ENCODE measurements around the gene RHNO1. TPM values are rescaled to one million over a fixed set of nuclear protein-coding genes. Genes with fewer than 3 reads are reported as not detected.

RHNO1 gene
- total and polyA plus RNA-seq, 2 of the 8 experiments (the other 6 are each of a cell fraction or from before 2014, with no cell fraction given) = 55.8 to 56.9 TPM

DNA sequence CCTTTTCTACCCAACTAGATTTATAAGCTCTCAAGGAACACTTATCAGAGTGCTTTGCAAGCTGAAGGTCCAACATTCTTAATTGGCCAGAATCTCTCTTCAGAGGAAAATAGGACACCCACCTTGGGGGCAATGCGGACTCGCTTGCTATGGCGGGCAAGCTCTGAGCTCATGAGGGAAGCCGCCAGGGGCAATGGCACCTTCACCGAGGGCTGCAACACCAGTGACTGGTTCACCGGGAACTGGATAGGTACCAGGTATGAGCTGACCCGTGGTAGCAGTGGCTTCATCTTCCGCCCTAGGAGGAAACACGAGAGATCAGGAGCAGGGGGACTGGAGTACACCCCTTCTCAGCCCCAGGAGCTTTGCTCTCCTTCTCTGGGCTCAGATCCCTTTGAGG lies 12.8 kb upstream of the RHNO1 start:
- Histone ChIP-seq H3K27ac (ENCODE audit: low read depth, low read length) (no peak overlapping the region), H3K4me1 (replicated peaks in 1 of 4; ENCODE audit: control insufficient read depth in 3 of 4, insufficient read depth in 4 of 4, low read length in 3 of 4) (no peaks in the 10 kb centered on the region), H2BK20ac (ENCODE audit: low read length) (no peak overlapping the region), H3K79me2 (ENCODE audit: control insufficient read depth in 1 of 2, insufficient read depth in 2 of 2, low read length in 2 of 2) (no peaks in the 10 kb centered on the region), H4K20me1 (replicated peaks in 1 of 2; ENCODE audit: control insufficient read depth in 1 of 2, insufficient read depth in 2 of 2, low read length in 2 of 2) (peaks cover 0 to 7% of the 10 kb centered on the region in 2 experiments), H3K4me3 (ENCODE audit: extremely low read depth in 1 of 4, insufficient read depth in 2 of 4, low read depth in 3 of 4, low read length in 4 of 4) (no peak overlapping the region), H2BK15ac (ENCODE audit: low read length) (no peak overlapping the region), H2AFZ (ENCODE audit: low read length) (no peak overlapping the region), H2BK5ac (ENCODE audit: low read depth, low read length) (no peak overlapping the region), H4K91ac (replicated peaks; ENCODE audit: insufficient read length, low read length) (no peak overlapping the region), H4K5ac (ENCODE audit: insufficient read length, low read depth, low read length) (no peak overlapping the region), H4K8ac (ENCODE audit: extremely low read depth, insufficient read depth, low read length) (no peak overlapping the region), H3K9ac (replicated peaks in 1 of 4; ENCODE audit: extremely low read depth in 1 of 4, low read depth in 3 of 4, low read length in 3 of 4) (no peak overlapping the region), H2BK12ac (ENCODE audit: low read depth, low read length) (no peak overlapping the region), H3K4me2 (ENCODE audit: insufficient read depth in 1 of 2, low read depth in 2 of 2, low read length in 2 of 2) (no peak overlapping the region), H3K14ac (ENCODE audit: insufficient read length) (no peak overlapping the region), H2AK5ac (ENCODE audit: low read depth, low read length) (no peak overlapping the region), H3K36me3 (ENCODE audit: control insufficient read depth in 2 of 4, insufficient read depth in 4 of 4, low read length in 3 of 4) (peaks cover 36 to 82% (median 66%) of the 10 kb centered on the region in 4 experiments), H2BK120ac (replicated peaks; ENCODE audit: low read depth, low read length) (no peak overlapping the region), H3K27me3 (replicated peaks in 1 of 4; ENCODE audit: control insufficient read depth in 3 of 4, extremely low read depth in 1 of 4, insufficient read depth in 3 of 4, low read length in 3 of 4) (no peaks in the 10 kb centered on the region), H3K18ac (ENCODE audit: extremely low read depth, low read length) (no peak overlapping the region), H3K4ac (replicated peaks; ENCODE audit: insufficient read length, low read depth, low read length) (no peak overlapping the region), H3K23ac (ENCODE audit: insufficient read length) (no peak overlapping the region), H3K9me3 (ENCODE audit: insufficient read depth in 2 of 2, low read depth in 1 of 2, low read length in 1 of 2) (no peaks in the 10 kb centered on the region), H3K56ac (replicated peaks; ENCODE audit: insufficient read length, low read depth, low read length) (no peak overlapping the region), H3K79me1 (ENCODE audit: low read depth, low read length) (no peaks in the 10 kb centered on the region), H3K23me2 (ENCODE audit: low read depth, low read length) (no peaks in the 10 kb centered on the region)
- CTCF ChIA-PET (ENCODE audit: partially characterized antibody) = interaction anchor here (0.6 to 4.0 kb wide), 9 partner anchors 8 to 178 kb away, joined by 3 to 20 read pairs (median 4); partner anchors contain the start of genes FOXM1 and RHNO1
- POLR2A ChIA-PET (ENCODE audit: partially characterized antibody) = interaction anchor here (0.7 to 2.3 kb wide), 10 partner anchors 10 to 237 kb away, joined by 3 to 7 read pairs (median 3); partner anchors contain the start of genes FOXM1 and RHNO1
- DNase-seq (ENCODE audit: low read depth in 1 of 2, low spot score in 2 of 2) (no peak), FAIRE-seq (no peak)
- WGBS, 2 experiments (ENCODE audit: extremely low coverage in 1 of 2, insufficient coverage in 1 of 2, insufficient read length in 1 of 2, insufficient replicate concordance in 2 of 2, low coverage in 1 of 2, low lambda C conversion rate in 2 of 2, missing lambda C conversion rate in 1 of 2) = 96% methylated on average over 9 of the region's 9 CpGs; no CpG with 5 or more reads in 1 of the 2 experiments
- no peak for TF ChIP-seq SIN3A (conservative IDR thresholded peaks at IDR 0.05 in 1 of 2, IDR thresholded peaks at IDR 0.05 in 1 of 2; ENCODE audit: low read depth in 1 of 2, low read length in 2 of 2)
- TF ChIP-seq POLR2AphosphoS5 (IDR thresholded peaks at IDR 0.05; ENCODE audit: low read depth, low read length) = no peak
- TF ChIP-seq FOSL1 (IDR thresholded peaks at IDR 0.05; ENCODE audit: insufficient read depth, low read depth, low read length) = no peak
- TF ChIP-seq ASH2L (IDR thresholded peaks at IDR 0.05; ENCODE audit: low read length) = no peak
- TF ChIP-seq HDAC6 (IDR thresholded peaks at IDR 0.05; ENCODE audit: low read depth, low read length) = no peak
- no peak for TF ChIP-seq BRCA1 (IDR thresholded peaks at IDR 0.05; ENCODE audit: low read depth, low read length)
- no peak for TF ChIP-seq NRF1 (IDR thresholded peaks at IDR 0.05; ENCODE audit: low read depth, low read length)
- no peak for TF ChIP-seq RBBP5 (IDR thresholded peaks at IDR 0.05; ENCODE audit: borderline replicate concordance, low read depth, low read length)
- TF ChIP-seq POU5F1 (IDR thresholded peaks at IDR 0.05; ENCODE audit: low read depth, low read length) = no peak
- TF ChIP-seq JUND (IDR thresholded peaks at IDR 0.05; ENCODE audit: low read length) = no peak
- TF ChIP-seq RNF2 (IDR thresholded peaks at IDR 0.05; ENCODE audit: borderline replicate concordance, low read depth, low read length, missing control alignments, poor library complexity, severe bottlenecking) = no peak
- no peak for TF ChIP-seq BCL11A (IDR thresholded peaks at IDR 0.05; ENCODE audit: low read depth in 2 of 2, low read length in 2 of 2)
- no peak for TF ChIP-seq TAF7 (optimal IDR thresholded peaks at IDR 0.05; ENCODE audit: borderline replicate concordance, low read depth, low read length)
- TF ChIP-seq EGR1 (IDR thresholded peaks at IDR 0.05; ENCODE audit: borderline replicate concordance, low read depth, low read length) = no peak
